Lower leg skin (tissue), 3 donors: ENCODE data around the gene ZNF532.

Source experiments
- POLR2A ChIP-seq, 2 donors: fragments of 450-650 bp; IDR thresholded peaks; one replicate each; pipeline ENCODE4 v1.6.1; 2016 to 2017; ENCODE audit warnings: antibody characterized with exemption in 2 of 2, mild to moderate bottlenecking in 1 of 2, moderate library complexity in 1 of 2
- TF ChIP-seq, protein P1 (sequence below), 3 donors: fragments of 450-650 bp; IDR thresholded peaks; one replicate each; pipeline ENCODE4 v1.5.1; 2016; ENCODE audit warnings: antibody characterized with exemption in 3 of 3, mild to moderate bottlenecking in 3 of 3, moderate library complexity in 2 of 3

DNA sequence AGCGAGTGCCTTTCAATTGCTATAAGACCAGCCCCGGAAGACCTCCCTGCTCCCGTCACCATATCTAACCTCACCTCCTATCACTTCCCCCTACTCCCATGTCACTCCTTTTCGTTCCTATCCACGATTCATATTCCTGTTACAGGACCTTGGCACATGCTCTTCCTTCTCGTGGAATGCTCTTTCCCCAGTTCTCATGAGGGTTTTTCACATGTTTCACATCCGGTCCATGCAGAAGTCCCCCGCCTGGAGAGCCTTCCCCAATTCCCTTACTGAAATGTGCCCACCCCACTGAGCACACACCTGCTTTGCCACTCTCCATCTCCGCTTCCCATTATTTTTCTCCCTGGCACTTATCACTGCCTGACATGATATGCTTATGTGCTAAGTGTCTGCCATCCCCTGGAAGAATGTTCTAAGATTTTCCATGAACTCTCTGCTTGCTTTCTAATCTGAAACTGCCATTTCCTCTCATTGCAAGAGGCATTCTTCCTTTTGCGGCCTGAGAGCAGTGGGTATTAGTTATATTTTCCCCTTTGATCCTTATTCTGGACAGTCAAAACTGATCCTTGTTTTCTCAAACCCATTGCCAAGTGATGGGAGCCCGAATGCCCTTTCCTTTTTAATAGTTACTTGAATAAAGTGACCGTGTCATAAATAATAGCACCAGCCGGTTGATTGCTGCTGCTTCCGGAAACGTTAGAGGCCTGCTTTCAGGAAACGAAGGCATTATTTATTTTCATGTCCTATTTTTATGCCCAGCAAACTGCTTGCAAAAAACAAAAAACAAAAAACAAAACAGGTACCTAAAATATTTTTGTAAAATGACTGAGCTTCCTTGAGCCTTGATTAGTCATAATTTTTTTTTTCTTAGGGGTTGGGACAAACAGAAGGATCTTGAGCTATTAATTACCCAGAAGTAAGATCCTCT, 127.9 kb downstream of the ZNF532 start:
- TF ChIP-seq, protein P1, sequence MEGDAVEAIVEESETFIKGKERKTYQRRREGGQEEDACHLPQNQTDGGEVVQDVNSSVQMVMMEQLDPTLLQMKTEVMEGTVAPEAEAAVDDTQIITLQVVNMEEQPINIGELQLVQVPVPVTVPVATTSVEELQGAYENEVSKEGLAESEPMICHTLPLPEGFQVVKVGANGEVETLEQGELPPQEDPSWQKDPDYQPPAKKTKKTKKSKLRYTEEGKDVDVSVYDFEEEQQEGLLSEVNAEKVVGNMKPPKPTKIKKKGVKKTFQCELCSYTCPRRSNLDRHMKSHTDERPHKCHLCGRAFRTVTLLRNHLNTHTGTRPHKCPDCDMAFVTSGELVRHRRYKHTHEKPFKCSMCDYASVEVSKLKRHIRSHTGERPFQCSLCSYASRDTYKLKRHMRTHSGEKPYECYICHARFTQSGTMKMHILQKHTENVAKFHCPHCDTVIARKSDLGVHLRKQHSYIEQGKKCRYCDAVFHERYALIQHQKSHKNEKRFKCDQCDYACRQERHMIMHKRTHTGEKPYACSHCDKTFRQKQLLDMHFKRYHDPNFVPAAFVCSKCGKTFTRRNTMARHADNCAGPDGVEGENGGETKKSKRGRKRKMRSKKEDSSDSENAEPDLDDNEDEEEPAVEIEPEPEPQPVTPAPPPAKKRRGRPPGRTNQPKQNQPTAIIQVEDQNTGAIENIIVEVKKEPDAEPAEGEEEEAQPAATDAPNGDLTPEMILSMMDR (IDR thresholded peaks at IDR 0.05): no peak
- TF ChIP-seq POLR2A (IDR thresholded peaks at IDR 0.05): no peak
